Activated CD4-positive, alpha-beta T cell treated with anti-CD3 and anti-CD28 coated beads, Interleukin-2, Interleukin-6, amounts not matched to agents 100 ng/mL and 50 ng/mL, durations not matched to agents 16 hours and 8 hours (primary cell): Measurements from ENCODE around the gene ABHD17C.
"Not testable (repeated sequence)": the region's sequence is repeated elsewhere in the genome, so short reads cannot be mapped to it uniquely, and the experiment has no call there.

Experiments used
- DNase-seq: peaks from one replicate; pipeline ENCODE4 v3.0.0-alpha.2; 2020

ABHD17C gene

DNA sequence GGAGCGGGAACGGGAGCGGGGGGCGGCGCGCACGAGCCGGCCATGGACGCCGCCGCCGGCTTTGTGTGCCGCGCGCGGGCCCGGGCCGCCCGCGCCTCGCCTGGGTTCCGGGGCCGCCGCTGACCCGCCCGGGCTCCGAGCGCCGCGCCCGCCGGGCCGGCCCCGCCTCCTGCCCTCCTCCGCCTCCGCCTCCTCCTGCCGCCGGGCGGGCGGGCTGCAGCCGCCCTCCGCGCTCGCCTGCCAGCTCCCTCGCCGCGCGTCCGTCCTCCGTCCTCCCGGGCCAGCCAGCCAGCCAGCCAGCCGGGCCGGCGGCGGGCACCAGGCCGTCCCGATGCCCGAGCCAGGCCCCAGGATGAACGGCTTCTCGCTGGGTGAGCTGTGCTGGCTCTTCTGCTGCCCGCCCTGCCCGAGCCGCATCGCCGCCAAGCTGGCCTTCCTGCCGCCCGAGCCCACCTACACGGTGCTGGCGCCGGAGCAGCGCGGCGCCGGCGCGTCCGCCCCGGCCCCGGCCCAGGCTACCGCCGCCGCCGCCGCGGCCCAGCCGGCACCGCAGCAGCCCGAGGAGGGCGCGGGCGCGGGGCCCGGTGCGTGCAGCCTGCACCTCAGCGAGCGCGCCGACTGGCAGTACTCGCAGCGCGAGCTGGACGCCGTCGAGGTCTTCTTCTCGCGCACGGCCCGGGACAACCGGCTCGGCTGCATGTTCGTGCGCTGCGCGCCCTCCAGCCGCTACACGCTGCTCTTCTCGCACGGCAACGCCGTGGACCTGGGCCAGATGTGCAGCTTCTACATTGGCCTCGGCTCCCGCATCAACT is at the start of gene ABHD17C:
Gene ABHD17C (plus strand): TSS at position 212 of the 812 bp plus-strand sequence. CDS start 120 bp downstream, at position 332.
- DNase-seq = peak; percentile 60

DNA sequence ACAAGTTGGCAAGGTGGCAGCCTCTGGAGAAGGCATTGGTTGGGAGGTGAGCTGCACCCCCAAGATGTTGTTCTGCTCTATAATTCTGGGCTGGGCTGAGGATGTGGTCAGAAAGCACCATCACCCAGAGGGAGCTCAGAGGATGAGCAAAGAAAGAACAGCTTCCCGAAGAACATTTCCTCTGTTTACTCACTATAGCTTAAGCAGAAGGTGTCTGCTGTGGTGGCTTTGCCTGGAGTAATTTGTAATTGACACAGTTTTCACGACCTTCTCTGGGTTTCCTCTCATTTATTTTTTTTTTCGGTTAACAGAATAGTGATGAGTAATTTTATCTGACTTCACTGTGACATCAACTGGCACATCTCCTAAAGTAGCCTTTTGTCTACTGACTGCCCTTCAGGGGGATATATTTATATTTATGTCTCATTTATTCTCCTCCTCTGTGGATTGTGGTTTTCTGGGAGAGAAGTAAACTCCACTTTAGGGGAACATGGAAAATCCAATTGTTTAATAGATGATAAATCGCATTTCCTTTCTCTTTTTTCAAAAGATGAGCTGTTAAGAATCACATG is 49.5 kb upstream of the ABHD17C start:
- DNase-seq = no peak

DNA sequence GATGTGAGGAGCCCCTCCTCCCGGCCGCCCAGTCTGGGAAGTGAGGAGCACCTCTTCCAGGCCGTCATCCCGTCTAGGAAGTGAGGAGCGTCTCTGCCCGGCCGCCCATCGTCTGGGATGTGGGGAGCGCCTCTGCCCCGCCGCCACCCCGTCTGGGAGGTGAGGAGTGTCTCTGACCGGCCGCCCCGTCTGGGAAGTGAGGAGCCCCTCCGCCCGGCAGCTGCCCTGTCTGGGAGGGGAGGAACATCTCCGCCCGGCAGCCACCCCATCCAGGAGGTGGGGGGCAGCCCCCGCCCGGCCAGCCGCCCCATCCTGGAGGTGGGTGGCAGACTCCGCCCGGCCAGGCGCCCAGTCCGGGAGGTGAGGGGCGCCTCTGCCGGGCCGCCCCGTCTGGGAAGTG is 47.7 kb upstream of the ABHD17C start:
- not testable (repeated sequence) for DNase-seq

DNA sequence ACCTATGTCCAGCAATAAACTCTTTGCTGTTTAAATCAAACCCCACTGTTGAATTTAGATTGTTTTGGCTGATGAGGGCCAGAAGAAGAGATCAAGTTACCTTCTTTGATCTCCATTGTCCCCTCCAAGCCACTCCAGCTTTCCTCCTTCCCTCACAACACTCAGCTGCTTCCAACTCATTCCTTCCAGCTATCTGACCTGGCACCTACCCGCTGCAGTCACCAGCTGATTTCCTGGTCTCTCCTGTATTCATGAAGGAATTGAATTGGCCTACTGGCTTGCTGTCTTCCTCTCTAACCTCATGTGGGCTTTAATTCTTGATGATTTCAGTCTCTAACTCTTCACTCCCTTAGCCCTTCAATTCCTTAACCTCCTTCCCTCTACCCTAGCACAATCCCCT is 40.8 kb upstream of the ABHD17C start:
- DNase-seq = no peak

DNA sequence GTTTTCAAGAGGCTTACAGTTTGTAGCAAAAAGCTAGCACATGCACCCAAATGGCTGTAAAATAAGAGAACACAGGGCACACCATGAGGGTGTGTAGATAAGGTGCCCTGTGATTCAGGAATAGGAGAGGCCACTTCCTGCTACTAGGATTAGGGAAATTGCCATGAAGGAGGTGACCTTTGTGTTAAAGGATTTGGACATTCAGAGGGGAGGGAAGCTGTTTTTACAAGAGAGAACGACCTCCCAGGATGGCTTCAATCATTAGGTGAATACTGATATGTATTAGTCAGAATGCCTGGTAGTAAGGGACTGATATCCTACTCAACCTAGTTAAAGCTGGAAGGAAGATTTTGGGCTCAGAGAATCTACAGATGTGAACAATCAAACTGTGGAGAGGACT is 35.7 kb upstream of the ABHD17C start:
- no peak for DNase-seq

DNA sequence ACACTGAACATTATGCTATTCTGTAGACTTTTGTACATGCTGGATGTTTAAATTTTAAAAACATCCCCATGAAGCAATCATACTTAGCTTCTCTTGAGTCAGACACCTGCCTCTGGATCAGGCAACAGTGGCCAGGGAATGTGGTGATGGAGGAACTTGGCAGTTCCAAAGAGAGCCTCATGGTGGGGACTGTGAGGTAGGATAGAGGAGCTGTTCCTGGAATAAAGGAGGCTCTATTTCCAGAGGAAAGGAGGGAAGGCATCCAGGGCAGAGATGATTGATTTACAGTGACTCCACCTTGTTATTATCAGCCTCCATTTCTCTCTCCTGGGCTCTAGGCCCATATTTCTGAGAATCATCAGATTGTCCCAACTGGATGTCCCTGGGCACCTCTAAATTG is 35.0 kb upstream of the ABHD17C start:
- DNase-seq = no peak

DNA sequence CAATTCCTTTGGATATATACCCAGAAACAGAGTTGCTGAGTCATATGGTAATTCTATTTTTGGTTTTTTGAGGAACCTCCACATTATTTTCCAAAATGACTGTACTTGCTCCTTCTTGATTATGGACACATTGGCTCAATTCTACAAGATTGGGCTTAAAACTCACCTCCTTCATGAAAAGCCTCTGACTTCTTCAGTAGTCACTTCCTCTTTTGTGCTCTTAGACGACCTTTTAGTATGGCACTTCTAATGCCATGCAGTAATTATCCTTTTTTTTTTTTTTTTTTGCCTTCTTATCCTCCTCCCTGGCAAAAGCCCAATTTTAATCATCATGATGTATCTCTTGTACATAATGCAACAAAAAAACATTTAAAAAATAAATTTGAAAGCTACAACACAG is 33.0 kb upstream of the ABHD17C start:
- no peak for DNase-seq

DNA sequence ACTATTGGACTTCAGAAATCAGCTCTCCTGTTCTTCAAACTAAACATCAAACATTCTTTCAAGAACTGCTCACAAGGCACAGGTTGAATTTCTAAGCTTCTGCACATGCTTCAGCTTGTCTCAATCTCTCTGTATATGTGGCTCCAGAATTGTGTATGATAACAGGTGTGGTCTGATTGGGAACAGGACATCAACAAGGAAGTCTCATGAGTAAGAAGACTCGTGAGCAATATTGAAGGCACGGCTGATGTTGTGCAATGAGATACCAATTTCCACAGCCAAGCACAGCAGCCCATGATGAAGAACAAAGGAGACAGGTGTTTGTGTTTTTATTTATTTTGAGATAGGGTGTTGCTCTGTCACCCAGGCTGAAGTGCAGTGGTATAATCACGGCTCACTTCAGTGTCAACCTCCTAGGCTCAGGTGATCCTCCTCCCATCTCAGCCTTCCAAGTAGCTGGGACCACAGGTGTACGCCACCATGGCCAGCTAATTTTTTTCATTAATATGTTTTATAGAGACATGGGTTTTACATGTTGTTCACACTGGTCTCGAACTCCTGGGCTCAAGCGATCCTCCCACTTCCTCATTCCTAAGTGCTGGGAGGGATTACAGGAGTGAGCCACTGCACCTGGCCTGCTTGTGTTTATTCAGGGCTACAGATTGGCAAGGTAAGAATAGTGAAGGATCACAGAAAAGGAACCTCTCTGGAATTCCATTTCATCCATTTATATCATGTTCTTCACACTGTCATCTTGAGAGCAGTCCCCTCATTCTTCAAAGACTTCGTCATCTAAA is 32.2 kb upstream of the ABHD17C start:
- no peak for DNase-seq

DNA sequence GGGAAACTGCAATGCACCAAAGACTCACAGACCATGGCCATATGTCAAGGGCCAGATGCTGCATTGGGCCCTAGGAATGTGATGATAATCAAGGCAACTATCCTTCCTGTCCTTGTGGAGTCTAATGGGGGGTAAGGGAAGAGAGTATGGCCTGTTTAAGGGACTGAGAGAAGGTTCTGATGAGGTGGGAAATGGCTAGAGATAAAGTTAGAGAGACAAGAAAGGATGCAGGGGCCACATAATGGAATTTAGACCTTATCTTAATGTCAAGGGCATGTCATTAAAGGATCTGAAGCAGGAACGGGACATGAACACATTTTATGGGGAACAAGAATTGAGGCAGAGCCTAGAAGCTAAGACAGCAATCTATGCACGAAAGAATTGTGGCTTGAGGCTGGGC is 30.0 kb upstream of the ABHD17C start:
- no peak for DNase-seq

DNA sequence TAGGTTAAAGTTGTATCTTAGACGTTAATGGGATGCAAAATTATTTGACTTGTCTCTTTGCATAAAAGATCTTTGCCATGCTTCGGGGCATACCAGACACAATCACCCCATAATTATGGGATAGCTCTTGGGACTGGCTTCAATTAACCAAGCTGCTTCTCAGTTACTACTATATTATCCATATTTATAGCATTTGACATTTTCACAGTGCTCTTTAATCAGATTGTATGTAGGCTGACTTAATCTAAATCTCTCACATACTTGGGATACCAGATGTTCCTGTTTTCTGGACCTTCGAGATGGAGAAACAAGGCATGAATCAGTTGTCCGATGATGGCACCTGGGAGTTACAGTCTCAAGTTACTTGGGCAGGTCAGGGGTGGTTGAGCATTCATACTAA is 27.2 kb upstream of the ABHD17C start:
- DNase-seq = no peak

DNA sequence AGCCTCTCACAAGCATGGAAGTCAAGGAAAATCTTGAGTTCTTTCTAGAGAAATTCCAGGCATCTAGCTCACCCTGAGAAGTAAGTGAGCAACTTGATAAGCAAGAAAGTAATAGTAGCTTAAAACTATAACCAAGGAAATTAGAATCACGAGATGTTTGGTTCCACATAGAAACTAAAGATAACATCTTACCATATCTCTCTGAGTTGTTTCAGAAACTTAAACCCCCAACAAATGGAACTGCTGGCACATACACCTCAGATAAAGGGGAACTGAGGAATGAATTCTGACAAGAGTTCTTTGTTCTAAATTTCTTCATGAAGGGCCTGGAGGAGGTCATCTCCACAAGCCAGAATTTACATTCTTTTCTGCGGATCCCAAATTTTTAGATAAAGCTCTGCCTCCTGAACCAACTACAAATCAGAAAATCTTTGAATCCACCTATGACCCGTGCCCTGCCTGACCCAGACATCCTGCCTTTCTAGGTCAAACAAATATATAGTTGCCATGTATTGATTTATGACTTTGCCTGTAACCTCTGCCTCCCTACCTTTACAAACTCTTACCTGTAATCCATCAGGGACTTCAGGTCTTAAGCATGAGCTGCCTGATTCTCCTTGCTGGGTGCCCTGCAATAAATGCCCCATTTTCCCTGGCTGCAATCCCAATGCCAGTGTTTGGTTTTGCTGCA is 26.4 kb upstream of the ABHD17C start:
- no peak for DNase-seq

DNA sequence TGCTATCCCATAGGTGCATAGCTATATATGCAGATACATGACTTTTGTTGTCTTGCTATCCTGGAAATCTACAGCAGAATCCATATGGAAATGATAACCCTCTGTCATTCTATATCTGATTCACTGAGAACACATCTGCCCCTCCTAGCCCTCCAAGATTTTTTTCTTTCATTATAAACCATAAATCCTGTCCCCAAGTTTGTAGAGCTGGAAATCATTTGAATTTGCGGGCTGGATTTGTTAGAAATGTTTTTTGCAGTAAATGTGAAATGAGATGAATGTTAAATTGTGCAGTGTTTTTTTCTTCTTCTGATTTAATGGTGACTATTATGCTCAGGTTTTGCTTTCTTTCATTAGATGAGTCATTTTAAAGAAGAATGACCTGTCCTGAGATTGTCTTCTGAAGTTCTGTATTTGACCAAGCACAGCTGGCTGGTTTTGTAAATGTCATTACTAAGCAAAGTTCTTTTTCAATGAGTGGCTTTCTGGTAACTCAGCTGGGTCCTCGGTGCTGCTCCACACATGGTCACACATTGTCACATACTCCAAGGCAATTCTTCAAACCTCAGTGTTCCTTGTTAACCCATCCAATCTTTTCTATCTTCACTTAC is 25.3 kb upstream of the ABHD17C start:
- DNase-seq = no peak

DNA sequence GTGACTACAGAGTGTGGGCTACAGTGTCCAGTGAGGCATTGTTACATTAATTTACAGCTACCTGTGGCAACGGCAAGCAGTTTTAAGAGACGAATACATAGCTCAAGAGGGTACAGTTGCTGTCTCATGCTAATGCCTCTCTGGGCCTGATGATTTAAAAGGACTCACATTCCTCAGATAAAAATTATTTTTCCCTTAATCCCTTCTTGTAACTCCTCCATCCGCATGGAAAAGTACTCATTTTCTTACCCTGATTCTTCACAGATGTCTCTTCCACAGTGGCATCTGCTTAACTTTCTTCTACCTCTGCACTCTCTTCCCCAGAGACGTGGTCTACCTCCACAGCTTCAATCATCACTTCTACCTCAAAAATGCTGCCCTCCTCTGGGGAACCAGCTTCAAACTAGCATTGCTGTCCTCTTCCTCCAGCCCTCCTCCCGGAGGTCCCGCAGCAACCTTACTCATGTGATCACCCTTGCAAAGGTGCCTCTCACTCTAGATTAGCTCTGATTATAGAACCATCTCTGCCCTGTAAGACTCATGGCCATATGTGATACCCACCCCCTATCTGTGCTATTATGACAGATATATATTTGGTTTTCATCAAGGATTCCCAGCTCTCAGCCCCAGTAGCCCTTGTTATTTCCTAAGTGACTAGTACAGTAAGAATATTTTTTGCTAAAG is 21.4 kb upstream of the ABHD17C start:
- DNase-seq = no peak

DNA sequence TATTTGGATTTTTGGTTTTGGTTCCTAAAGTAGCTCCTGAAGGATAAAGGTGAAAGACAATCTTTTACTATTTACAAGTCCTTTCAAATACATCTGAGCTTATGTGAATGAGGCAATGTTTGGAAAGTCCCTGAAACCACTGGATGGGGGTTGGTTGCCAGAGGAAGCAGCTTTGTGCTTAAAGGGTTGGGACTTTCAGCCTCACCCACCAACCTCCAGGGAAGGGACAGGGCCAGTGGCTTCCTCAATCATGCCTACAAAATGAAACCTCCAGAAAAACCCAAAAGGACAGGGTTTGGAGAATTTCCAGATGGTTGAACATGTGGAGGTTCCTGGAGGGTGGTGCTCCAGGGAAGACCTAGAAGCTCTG is 20.9 kb upstream of the ABHD17C start:
- no peak for DNase-seq

DNA sequence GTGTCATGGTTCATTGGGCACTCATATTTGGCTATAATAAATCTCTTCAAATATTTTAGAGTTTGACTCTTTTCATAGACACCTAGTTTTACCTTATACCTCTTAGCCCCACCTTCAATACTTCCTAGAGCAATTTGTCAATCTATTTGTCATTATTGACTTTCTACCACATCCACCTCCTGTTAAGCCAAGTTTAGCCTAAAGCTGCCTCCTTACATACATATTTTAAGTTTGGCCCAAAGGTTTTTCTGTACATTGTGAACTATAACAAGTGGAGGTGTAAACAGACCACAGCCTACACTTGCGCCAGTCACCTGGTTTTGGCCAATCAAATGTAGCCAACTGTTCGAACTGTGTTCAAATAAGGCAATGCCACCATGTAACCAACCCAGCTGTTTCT is 18.1 kb upstream of the ABHD17C start:
- no peak for DNase-seq

DNA sequence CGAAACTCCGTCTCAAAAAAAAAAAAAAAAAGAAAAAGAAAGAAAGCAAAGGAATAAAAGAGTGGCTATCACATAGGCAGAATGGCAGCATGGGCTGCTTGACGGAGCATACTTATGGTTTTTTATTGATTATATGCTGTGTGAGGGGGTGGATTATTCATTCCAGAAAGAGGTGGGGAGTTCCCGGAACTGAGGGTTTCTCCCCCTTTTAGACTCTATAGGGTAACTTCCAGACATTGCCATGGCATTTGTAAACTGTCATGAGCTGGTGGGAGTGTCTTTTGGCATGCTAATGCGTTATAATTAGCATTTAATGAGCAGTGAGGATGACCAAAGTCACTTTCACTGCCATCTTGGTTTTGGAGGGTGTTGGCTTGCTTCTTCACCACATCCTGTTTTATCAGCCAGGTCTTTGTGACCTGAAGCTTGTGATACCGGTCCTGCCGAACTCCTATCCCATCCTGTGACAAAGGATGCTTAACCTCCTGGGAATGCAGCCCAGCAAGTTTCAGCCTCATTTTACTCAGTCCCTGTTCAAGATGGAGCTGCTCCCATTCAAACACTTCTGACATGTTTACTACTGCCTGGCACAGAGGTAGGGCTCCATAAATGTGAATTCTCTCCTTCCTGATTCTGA is 15.8 kb upstream of the ABHD17C start:
- no peak for DNase-seq

DNA sequence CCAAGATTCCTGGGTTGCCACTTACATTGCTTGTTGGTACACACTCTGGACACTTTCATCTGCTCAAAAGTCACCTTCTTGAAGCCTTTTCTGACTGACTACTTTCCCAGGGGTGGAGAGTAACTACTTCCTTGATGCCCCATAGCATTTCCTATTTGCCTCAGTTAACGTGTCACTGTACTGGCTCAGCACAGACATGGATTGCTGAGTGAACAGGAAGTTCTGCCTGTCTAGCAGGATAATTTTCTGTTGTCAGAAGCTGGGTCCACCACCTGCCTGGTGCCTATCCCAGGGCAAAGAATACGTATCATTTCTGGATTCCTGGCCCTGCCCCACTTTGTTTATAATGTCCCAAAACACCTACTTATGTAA is 15.3 kb upstream of the ABHD17C start:
- no peak for DNase-seq

DNA sequence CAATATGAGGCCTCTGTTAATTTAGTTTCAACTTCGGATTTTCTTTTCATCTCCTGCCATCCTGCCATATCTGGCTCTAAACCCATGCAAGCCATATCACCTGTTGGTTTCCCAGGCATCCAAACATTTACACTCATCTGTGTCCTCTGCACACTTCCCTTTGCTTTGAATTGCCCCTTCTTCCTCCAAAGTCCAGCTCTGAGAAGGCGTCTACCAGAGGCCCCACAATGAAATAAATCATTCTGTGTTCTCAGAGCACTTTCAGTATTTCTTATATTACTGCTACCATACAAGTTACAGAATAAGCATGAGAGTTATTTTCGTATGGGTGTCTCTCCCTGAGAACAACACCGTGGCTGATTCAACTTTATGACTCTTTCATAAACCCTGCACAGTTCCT is 12.9 kb upstream of the ABHD17C start:
- no peak for DNase-seq

DNA sequence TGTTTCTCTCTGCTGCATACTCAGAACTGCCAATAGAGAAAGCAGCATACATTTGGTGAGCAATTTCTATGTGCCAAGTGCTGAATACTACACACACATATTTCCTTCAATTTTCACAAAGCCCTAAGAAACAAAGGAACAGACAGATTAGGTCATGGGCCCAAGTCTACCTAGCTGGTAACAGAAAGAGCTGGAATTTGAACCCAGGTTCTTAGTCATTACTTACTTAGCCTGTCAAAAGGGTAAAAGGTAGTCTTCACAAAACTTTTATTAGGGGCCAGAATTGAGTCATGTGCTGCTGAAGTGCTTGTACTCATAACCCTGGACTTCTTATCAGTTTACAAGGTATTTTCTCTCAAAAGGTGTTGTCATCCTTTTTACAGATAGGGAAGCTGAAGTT is 10.4 kb upstream of the ABHD17C start:
- DNase-seq = no peak

DNA sequence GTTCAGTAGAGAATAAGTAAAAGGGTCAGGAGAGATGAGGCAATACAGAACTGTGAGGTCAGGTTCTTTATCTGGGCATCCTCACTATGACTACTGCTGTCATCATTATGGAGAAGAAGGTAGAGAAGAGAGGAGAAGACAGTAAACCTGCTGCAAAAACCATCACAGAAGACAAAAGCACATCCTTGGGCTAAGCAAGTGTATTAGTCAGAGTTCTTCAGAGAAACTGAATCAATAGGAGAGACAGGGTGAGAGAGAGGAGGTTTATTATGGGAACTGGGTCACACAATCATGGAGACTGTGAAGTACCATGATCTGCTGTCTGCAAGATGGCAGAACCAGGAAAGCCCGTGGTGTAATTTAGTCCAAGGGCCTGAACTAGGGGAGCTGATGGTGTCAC is 9.5 kb upstream of the ABHD17C start:
- no peak for DNase-seq

DNA sequence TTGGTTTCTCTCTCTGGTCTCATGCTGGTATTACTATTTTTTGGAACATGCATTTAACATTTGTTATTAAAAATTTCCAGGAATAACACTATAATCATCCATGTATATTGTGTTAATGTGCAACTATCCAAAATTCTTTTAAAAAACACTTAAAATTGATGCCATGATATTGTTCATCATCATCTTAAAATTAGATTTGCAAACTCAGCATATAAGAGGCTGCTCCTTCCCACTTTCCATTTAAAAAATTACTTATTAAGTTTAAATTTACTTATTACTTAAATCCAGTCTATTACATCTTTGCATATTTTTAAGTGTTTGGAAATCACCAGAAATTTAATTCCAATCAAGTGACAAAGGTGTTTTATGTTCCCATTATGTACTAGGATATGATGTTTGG is 5.8 kb upstream of the ABHD17C start:
- DNase-seq = no peak

DNA sequence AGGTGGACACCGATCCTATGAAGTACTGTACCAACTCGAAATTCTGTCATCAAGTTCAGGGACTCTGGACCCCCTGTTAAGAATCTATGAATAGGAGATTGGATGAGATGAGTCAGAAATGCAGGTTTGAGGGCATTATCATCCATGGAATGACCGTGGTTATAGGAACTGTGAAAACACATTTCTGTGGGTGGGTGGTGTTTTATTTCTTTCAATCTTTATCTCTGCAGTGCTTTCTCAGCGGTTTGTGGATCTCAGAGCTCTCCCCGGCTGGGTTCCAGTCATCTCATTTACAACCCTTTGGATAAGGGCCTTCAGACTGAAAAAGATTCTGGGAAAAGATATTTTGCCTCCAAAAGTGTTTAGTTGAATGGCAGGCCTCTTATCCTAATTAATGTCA is 5.4 kb upstream of the ABHD17C start:
- DNase-seq = no peak
